NCI-H187 treated with DMSO at 0.1 percent for 48 hours (cell line): ENCODE measurements around the gene MDN1.

Experiments
- DNase-seq: peaks from one replicate; lab custom pipeline; 2025; lab: John Stamatoyannopoulos, UW

The MDN1 gene

DNA sequence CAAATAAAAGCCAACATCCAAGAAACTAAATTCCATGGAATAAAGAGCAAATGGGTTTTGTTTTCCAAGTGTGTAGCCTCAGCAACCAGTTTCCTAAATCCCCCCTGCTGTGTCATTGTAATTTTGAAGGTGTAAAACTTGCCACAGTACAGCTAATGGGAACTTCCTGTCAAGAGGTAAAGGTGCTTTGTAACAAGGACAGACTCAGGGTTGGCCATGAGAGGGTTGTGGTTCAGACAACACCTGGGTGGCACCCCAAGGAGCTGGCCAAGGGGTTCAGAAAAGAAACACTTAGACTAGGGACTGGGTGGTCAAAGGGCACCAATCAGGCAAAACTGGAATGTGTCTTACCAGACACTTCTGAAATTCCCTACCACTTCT is 128.7 kb downstream of the MDN1 start:
- no peak for DNase-seq

DNA sequence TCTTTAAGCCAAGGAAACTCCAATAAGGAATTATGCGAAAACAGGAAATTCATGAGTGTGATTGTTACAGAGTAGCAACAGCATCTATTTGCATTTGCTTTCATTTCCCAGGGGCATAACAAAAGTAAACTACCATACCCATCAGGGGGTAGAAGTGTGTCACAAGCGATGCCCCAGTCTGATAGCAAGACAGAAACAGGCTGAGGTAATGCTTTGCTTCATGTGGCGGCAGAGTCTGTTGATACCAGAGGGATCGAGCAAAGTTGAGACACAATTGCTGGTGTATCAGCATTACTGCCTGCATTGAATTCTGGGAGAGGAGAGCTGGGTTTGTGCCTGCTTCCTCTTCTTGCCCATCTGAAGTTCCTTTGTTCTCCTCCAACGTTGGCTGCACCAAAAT is 129.9 kb downstream of the MDN1 start:
- DNase-seq: no peak

- no peak for DNase-seq
Observed at GRCh38 chr6:89688328-89688727, 131.3 kb downstream of the MDN1 start.

DNA sequence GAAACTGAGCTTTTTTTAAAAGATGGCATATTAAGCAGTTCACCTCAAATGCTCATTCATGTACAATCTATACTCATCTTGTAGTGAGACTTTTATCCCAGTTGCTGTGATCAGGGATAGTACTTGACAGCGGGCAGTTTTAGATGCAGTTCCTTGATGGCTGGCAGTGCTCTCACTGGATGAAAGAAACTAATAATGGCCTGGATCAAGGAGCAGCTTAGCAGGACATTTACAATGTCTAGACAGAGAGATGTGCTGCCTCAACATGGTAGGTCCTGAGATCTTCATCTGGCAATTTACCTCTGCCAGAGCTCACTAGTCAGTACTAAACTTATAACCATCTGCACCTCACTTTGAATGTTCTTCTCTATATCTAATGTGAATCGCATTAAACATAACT is 134.3 kb downstream of the MDN1 start:
- DNase-seq: no peak

DNA sequence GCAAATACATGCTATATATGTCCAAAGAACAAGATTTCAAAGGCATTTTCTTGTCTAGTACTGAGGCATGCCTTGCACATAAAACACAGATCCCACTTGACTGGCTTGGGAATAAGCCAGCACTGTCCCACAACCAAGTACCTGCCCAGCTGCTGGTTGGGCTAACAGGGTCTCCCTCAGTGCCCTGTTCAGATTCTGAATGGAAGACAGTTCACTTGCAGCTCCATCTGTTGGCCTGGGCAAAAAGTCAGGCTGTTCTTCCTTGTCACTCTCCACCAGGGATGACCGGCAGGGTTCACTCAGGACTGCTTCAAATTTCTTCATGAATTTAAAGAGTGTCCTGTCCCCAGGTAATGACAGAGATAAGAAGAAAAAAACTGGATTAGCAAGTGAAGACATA is 136.6 kb downstream of the MDN1 start:
- no peak for DNase-seq

GRCh38 chr6:89681983-89682564 is 137.5 kb downstream of the MDN1 start:
- no peak for DNase-seq

GRCh38 chr6:89680551-89680950 is 139.0 kb downstream of the MDN1 start:
- DNase-seq: no peak

DNA sequence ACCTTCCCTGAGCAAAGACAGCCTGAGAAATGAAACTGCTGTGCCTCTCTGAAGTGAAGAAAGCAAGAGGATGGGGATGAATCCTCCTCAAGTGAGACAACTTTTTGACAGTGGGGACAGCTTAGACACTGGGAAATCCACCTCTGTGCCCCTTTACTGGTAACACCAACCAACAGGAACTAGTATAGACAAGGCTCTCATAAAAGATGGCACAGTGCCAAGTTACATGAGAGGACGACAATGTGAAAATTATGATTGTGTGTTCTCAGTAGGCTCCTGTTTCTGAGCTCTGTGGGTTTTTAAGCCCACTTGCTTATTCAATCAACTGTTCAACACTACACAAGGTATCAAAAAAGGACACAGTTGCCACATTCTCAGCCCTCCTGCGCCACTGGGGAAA is 139.4 kb downstream of the MDN1 start:
- no peak for DNase-seq

GRCh38 chr6:89679215-89680120 is 140.1 kb downstream of the MDN1 start:
- DNase-seq: no peak

DNA sequence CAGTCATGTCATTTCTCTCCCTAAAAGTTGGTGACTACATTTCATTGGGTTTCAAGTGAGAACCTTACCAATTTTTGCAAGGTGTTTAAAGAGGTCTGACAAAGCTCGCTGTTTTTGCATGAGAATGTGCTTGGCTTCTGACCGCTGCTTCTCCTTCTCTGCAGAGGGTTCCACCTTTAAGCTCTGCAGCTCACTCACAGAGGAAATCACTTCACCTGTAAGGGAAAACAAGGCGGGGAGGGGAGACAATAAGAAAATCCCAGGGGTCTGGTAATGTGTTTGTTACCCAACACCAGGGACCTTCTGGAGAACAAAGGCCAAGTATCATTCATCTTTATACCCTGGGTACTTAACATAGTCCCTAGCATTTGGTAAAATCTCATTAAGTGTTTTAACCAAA is 141.1 kb downstream of the MDN1 start:
- no peak for DNase-seq

DNA sequence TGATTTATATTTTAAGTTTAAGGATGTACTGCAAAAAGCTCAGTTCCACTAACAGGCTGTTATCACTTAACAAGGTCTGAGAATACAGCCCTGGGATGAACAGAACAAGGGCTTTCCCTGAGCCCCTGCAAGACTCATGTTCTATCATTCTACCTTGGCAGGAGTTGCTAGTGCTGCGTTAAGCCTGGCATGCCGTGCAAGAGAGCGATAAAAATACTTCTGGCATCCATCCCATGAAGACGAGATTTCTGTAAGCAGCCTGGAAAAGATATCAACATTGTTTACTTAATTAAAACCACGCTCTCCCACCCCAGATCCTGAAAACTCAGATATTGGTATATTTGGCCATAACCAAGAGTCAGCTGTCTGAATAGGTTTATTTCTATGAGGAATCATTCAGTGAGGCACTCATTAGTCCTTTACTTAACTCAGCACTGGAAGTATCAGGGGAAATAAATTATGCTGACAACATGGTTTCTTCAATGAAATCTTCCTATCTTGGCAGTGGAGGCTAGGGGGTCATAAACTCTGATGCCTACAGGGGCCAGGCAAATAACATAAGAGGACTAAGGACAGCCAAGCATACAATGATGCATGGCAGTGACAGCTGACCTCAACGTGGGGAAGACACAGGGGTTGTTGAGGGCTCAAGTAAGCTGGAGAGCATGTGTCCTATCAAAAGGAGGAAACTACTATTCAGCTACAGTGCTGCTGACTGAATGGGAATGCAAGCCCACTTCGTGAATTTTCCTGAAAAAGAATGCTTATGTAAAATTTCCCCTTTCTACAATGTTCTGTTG is 143.4 kb downstream of the MDN1 start:
- DNase-seq: no peak

DNA sequence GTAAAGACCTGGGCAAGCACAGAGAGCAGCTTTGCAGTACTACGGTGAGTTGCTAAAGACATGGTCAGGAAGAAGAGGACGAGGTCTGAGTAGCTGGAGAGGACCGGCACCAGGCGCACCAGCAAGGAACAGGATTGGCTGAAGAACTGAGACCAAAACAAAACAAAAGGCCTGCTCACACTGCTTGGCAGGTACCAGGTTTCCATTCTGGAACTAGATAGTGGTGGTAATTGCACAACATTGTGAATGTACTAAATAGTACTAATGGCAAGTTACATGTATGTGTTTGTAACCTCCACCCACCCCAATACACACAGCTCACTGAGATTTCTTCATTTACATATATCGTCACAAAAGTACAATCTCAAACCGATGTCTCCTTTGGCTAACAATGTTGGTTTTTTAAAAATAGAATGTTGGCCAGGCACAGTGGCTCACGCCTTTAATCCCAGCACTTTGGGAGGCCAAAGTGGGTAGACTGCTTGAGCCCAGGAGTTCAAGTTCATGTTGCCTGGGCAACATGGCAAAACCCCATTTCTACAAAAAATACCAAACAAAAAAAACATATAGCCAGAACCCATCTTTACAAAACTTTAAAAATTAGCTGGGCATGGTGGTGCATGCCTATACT is 148.5 kb downstream of the MDN1 start:
- no peak for DNase-seq

DNA sequence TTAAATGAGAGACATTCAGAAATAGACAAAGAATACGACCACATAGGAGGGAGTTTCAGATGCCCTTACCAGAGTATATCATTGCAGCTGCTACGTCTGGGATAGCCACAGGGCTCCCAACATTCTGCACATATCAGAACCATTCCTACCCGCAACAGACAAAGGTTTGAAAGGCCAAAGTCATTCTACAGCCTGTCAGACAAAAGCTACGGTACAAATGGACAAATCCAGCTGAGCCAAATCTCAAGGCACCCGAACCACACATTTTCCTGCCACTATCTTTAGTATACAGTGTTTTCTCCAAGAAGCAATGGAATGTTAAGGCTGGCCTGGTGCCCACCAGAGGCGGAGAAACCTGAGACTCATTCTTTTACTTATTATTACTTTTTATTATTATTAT is 150.6 kb downstream of the MDN1 start:
- DNase-seq: no peak

GRCh38 chr6:89667872-89668556 is 151.6 kb downstream of the MDN1 start:
- DNase-seq: no peak

- no peak for DNase-seq
Observed at GRCh38 chr6:89662659-89663223, 156.9 kb downstream of the MDN1 start.

DNA sequence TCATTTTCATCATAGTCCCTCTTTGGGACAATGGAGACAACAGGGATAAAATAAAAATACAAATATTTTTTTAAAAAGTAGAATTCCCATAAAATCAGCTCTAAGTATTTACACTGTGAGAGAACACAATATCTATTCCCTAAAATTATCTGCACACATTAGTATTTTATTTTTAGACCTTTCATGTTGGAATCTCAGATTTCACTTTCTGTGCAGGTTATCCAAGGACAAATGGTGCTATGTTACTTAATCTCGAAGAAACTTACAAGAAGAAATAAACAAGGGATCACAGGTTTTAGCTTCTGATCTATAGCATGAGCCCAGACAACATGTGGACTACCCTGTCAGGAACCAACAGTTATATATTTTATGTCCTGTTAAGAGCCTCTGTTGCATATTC is 158.0 kb downstream of the MDN1 start:
- no peak for DNase-seq

DNA sequence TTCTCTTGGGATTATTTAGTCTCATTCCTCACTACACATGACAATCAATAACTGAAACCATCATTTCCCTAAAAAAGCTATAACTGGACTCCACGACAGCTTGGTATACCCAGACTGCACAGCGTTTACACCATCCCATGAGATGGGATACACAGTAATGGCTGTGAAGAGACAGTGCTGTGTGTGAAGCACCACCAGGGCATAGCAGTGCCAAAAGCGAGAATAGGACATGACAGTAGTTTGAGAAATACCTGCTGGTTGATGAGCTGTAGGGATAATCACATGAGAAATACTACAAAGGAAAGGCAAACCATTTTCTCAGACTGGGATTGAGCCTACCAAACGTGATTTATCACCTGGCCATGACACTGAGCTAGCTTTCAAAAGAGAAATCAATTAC is 158.6 kb downstream of the MDN1 start:
- no peak for DNase-seq

DNA sequence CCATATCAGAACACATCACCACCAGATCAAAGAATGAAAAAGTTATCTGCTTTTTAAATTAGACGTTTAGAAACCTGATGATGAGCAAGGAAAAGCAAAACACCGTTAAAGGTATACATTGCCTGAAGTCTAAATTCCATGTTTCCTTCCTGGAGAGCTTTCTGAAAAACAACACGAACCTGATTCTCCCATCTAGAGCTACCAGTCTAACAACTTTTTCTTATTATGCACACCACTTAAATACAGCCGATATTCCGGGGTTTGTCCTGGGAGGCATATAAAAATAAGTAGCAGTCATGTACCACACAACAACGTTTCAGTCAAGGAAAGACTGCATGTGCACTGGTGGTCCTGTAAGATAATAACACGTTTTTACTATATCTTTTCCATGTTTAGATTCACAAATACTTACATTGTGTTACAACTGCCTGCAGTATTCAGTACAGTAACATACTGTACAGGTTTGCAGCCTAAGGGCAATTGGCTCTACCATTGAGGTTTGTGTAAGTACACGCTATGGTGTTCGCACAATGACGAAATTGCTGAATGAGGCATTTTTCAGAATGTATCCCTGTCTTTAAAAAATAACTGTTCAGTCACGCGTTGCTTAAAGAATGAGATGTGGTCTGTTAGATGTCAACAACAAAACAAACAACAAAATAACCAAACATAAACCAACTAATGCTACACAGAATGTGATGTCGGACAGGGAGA is 162.0 kb downstream of the MDN1 start:
- DNase-seq: no peak

DNA sequence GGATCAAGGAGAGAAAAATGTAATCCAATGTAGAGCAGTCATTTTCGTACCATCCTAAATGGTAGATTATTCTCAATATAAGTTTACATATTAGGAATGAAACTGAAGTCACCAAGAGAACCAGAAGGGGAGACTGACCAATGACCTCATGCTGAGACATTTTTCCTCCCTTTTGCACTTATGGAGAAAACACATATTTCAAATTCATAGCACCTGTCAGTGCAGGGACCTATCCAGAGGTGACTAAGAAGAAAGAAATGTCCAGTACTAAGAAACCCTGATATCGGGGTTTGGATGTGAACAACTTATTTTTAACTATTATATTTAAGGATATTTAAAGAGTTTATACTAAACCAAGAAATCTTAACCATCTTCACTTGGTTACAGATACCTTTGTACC is 164.5 kb downstream of the MDN1 start:
- no peak for DNase-seq

GRCh38 chr6:89650579-89650978 is 169.0 kb downstream of the MDN1 start:
- no peak for DNase-seq

GRCh38 chr6:89649682-89650081 is 169.9 kb downstream of the MDN1 start:
- DNase-seq: no peak
